Nephron (organoid): ENCODE results near the gene MAP7.

Experiments
- H3K27ac Mint-ChIP-seq, 3 experiments: 2 replicates each; pipeline ENCODE4 v1.8.0; 2020; ENCODE audit warnings: mixed read lengths in 3 of 3, mild to moderate bottlenecking in 2 of 3, moderate library complexity in 1 of 3
- H3K27me3 Mint-ChIP-seq: 2 replicates; pipeline ENCODE4 v1.8.0; 2021; ENCODE audit warnings: low read depth, mild to moderate bottlenecking, moderate library complexity, mixed read lengths
- H3K36me3 Mint-ChIP-seq: 2 replicates; pipeline ENCODE4 v1.8.0; 2020; ENCODE audit warnings: low read depth, mixed read lengths
- H3K4me1 Mint-ChIP-seq: 2 replicates; pipeline ENCODE4 v1.8.0; 2020; ENCODE audit warnings: mixed read lengths
- H3K4me3 Mint-ChIP-seq, 3 experiments: 2 replicates each; pipeline ENCODE4 v1.8.0; 2020; ENCODE audit warnings: mild to moderate bottlenecking in 3 of 3, mixed read lengths in 3 of 3, moderate library complexity in 2 of 3
- H3K9me3 Mint-ChIP-seq: 2 replicates; pipeline ENCODE4 v1.8.0; 2020; ENCODE audit warnings: mixed read lengths
- CTCF ChIP-seq, 3 experiments: fragments of 200-600 bp; sonication (generic); IDR thresholded peaks; one replicate each; pipeline ENCODE4 v1.5.0; 2021; ENCODE audit warnings: antibody characterized with exemption in 3 of 3; ENCODE audit not compliant: unreplicated experiment in 3 of 3

MAP7 gene

GRCh38 chr6:136550330-136551071 lies at the start of gene MAP7:
TSS of gene MAP7 (minus strand) at chr6:136550422. CDS start at chr6:136550408, 14 bp downstream.
- Mint-ChIP-seq H3K27ac (peak within 1 kb of the TSS in 2 of 3 experiments; percentile 9 to 77), H3K4me1 (peaks cover 19% of the 10 kb centered on the region)

GRCh38 chr6:136599329-136600011 lies 49.2 kb upstream of the MAP7 start:
- peaks cover 5% of the 10 kb centered on the region for H3K4me1 Mint-ChIP-seq
- no peaks in the 10 kb centered on the region for H3K36me3 Mint-ChIP-seq
- TF ChIP-seq CTCF (IDR thresholded peaks at IDR 0.05; ENCODE audit: unreplicated experiment in 3 of 3), result no peak
- no peak overlapping the region for H3K4me3 Mint-ChIP-seq
- H3K27me3 Mint-ChIP-seq, result no peaks in the 10 kb centered on the region
- no peaks in the 10 kb centered on the region for H3K9me3 Mint-ChIP-seq
- H3K27ac Mint-ChIP-seq, result peak overlapping the region in 1 of 3 experiments; percentile 4

More at GRCh38 chr6:136550330-136551071, at the start of gene MAP7:
- no peaks in the 10 kb centered on the region for H3K9me3 Mint-ChIP-seq
- H3K27me3 Mint-ChIP-seq, result peaks cover 68% of the 10 kb centered on the region
- H3K4me3 Mint-ChIP-seq, result peak within 1 kb of the TSS; percentile 81 to 86 (median 84)
- no peaks in the 10 kb centered on the region for H3K36me3 Mint-ChIP-seq
- TF ChIP-seq CTCF (IDR thresholded peaks at IDR 0.05; ENCODE audit: unreplicated experiment in 3 of 3), result peak; percentile 97 to 99 (median 98)

- no peak for TF ChIP-seq CTCF (IDR thresholded peaks at IDR 0.05; ENCODE audit: unreplicated experiment in 3 of 3)
- Mint-ChIP-seq H3K9me3 (no peaks in the 10 kb centered on the region), H3K36me3 (no peaks in the 10 kb centered on the region), H3K4me1 (peaks cover 5% of the 10 kb centered on the region), H3K27me3 (no peaks in the 10 kb centered on the region), H3K4me3 (no peak overlapping the region), H3K27ac (no peak overlapping the region)
Observed at GRCh38 chr6:136598048-136598447, 47.8 kb upstream of the MAP7 start.

- TF ChIP-seq CTCF (IDR thresholded peaks at IDR 0.05; ENCODE audit: unreplicated experiment in 3 of 3), result no peak
- Mint-ChIP-seq H3K27me3 (no peaks in the 10 kb centered on the region), H3K4me1 (peaks cover 5% of the 10 kb centered on the region), H3K36me3 (peaks cover 12% of the 10 kb centered on the region), H3K4me3 (no peak overlapping the region), H3K27ac (no peak overlapping the region), H3K9me3 (no peaks in the 10 kb centered on the region)
Observed at GRCh38 chr6:136594671-136595070, 44.4 kb upstream of the MAP7 start.

- no peak for TF ChIP-seq CTCF (IDR thresholded peaks at IDR 0.05; ENCODE audit: unreplicated experiment in 3 of 3)
- Mint-ChIP-seq H3K9me3 (no peaks in the 10 kb centered on the region), H3K4me1 (no peaks in the 10 kb centered on the region), H3K4me3 (no peak overlapping the region), H3K27ac (no peak overlapping the region), H3K27me3 (no peaks in the 10 kb centered on the region), H3K36me3 (peaks cover 17% of the 10 kb centered on the region)
Observed at GRCh38 chr6:136593748-136594490, 43.7 kb upstream of the MAP7 start.
